Measurements from ENCODE around the gene PMS1. TPM values are rescaled to one million over a fixed set of nuclear protein-coding genes. Genes with fewer than 3 reads are reported as not detected.

The PMS1 gene
- total and polyA plus RNA-seq, 2 donors (not counting 3 experiments of a cell fraction or from before 2014, with no cell fraction given), result 6.6 to 27.8 TPM

DNA sequence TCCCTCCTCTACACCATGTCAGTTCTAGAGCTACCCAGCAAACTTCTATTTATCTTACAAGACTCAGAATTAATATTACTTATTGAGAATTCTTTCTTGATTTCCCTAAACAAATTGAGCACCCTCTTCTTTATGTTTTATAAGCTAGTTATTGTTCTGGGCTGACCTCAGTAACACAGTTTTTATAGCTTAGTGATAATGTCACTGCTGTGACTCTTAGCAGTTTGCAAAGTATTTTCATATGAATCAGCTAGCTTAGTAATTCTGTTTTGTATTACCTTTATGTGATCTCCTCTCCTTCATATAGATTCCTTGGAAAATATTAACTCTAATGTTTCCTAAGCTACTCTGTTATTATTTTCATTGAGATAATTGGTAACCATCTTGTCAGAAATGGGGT is 114.9 kb downstream of the PMS1 start:
- intact Hi-C loops (cut with micrococcal nuclease) (no loop called here), dilution Hi-C loops (cut with MboI; ENCODE audit: extremely low pct_ligation_motif_present, low sequenced_read_pairs) (no loop called here)
- no peaks in the 10 kb centered on the region for H4K20me1 ChIP-seq (replicated peaks; ENCODE audit: control insufficient read depth, extremely low read depth, insufficient read depth, low read length)
- no peaks in the 10 kb centered on the region for H3K36me3 ChIP-seq (ENCODE audit: control insufficient read depth in 2 of 2, extremely low read depth in 1 of 2, insufficient read depth in 2 of 2, low read length in 2 of 2)
- POLR2A ChIA-PET, result no interaction called here
- no peak overlapping the region for H3K4me2 ChIP-seq (ENCODE audit: insufficient read depth, low read length)
- H2AFZ ChIP-seq (ENCODE audit: low read depth, low read length), result no peak overlapping the region
- no peaks in the 10 kb centered on the region for H3K79me2 ChIP-seq (ENCODE audit: control insufficient read depth, insufficient read depth, low read length)
- no peaks in the 10 kb centered on the region for H3K4me1 ChIP-seq (ENCODE audit: control insufficient read depth, extremely low read depth, insufficient read depth, low read length)
- FAIRE-seq, result no peak
- H3K27ac ChIP-seq (ENCODE audit: insufficient read depth, low read depth, low read length), result no peak overlapping the region
- no peak for TF ChIP-seq POLR2A (IDR thresholded peaks at IDR 0.05; ENCODE audit: low read depth, low read length)
- TF ChIP-seq GATA2 (IDR thresholded peaks at IDR 0.05; ENCODE audit: insufficient read depth, insufficient read length, low read depth, low read length), result no peak
- TF ChIP-seq MYC (IDR thresholded peaks at IDR 0.05; ENCODE audit: low read depth, low read length), result no peak
- TF ChIP-seq, protein P1, sequence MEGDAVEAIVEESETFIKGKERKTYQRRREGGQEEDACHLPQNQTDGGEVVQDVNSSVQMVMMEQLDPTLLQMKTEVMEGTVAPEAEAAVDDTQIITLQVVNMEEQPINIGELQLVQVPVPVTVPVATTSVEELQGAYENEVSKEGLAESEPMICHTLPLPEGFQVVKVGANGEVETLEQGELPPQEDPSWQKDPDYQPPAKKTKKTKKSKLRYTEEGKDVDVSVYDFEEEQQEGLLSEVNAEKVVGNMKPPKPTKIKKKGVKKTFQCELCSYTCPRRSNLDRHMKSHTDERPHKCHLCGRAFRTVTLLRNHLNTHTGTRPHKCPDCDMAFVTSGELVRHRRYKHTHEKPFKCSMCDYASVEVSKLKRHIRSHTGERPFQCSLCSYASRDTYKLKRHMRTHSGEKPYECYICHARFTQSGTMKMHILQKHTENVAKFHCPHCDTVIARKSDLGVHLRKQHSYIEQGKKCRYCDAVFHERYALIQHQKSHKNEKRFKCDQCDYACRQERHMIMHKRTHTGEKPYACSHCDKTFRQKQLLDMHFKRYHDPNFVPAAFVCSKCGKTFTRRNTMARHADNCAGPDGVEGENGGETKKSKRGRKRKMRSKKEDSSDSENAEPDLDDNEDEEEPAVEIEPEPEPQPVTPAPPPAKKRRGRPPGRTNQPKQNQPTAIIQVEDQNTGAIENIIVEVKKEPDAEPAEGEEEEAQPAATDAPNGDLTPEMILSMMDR (IDR thresholded peaks at IDR 0.05; ENCODE audit: extremely low read depth in 1 of 2, insufficient read depth in 1 of 2, low read depth in 1 of 2, low read length in 2 of 2), result no peak
- TF ChIP-seq JUN (IDR thresholded peaks at IDR 0.05; ENCODE audit: borderline replicate concordance, insufficient read depth, insufficient read length, low read depth), result no peak
- no peak for TF ChIP-seq FOS (IDR thresholded peaks at IDR 0.05; ENCODE audit: borderline replicate concordance, insufficient read depth, low read length)
- TF ChIP-seq POLR2AphosphoS5 (IDR thresholded peaks at IDR 0.05; ENCODE audit: insufficient read depth, low read depth, low read length), result no peak
- no peak for TF ChIP-seq EZH2 (IDR thresholded peaks at IDR 0.05; ENCODE audit: borderline replicate concordance, low read depth, low read length, severe bottlenecking)
- TF ChIP-seq, protein P2, sequence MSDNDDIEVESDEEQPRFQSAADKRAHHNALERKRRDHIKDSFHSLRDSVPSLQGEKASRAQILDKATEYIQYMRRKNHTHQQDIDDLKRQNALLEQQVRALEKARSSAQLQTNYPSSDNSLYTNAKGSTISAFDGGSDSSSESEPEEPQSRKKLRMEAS (IDR thresholded peaks at IDR 0.05; ENCODE audit: insufficient read depth, insufficient read length), result no peak
- DNase-seq (ENCODE audit: low read depth, low spot score), result no peak
- no peaks in the 10 kb centered on the region for H3K9me3 ChIP-seq (replicated peaks; ENCODE audit: control insufficient read depth, insufficient read depth, low read length)
- no peak overlapping the region for H3K4me3 ChIP-seq (replicated peaks in 1 of 3; ENCODE audit: insufficient read depth in 1 of 3, low read depth in 1 of 3, low read length in 3 of 3)
- peaks cover 0 to 2% of the 10 kb centered on the region in 2 experiments for H3K27me3 ChIP-seq (ENCODE audit: control insufficient read depth in 2 of 2, insufficient read depth in 2 of 2, low read length in 2 of 2)
- no peaks in the 10 kb centered on the region for H3K9me1 ChIP-seq (replicated peaks; ENCODE audit: control insufficient read depth, extremely low read depth, insufficient read depth, low read length)
- CTCF ChIA-PET, result interaction anchor here (0.6 to 1.6 kb wide), 3 partner anchors 12 to 92 kb away, joined by 3 to 4 read pairs (median 3); no protein-coding TSS in a partner anchor
- no TSS peak for BruUV-seq (replicated peaks)
- H3K9ac ChIP-seq (replicated peaks; ENCODE audit: extremely low read depth, insufficient read depth, low read length), result no peak overlapping the region

All from endothelial cell of umbilical vein (primary cell).